ENCODE measurements around the gene KIF1A. TPM values are rescaled to one million over a fixed set of nuclear protein-coding genes. Genes with fewer than 3 reads are reported as not detected.

The KIF1A gene
- total and polyA plus RNA-seq, 3 experiments from 2014 or later = 1.6 to 1.8 TPM; not detected in 1

- Histone ChIP-seq H3K27ac (ENCODE audit: low read depth, low read length) (no peak overlapping the region), H3K4me1 (ENCODE audit: insufficient read depth, low read length) (no peaks in the 10 kb centered on the region), H3K4me3 (ENCODE audit: low read length) (no peak overlapping the region), H3K36me3 (ENCODE audit: insufficient read depth, low read length) (no peaks in the 10 kb centered on the region), H3K9me3 (ENCODE audit: low read length) (no peaks in the 10 kb centered on the region), H3K27me3 (ENCODE audit: insufficient read depth, low read length, poor library complexity, severe bottlenecking) (no peaks in the 10 kb centered on the region)
- H3K4me3 Mint-ChIP-seq = no peak overlapping the region
- DNase-seq = no peak
- H3K4me1 Mint-ChIP-seq = no peaks in the 10 kb centered on the region
- H3K27me3 Mint-ChIP-seq = peaks cover 0 to 4% of the 10 kb centered on the region in 2 donors
- H3K27ac Mint-ChIP-seq = no peak overlapping the region
- H3K9me3 Mint-ChIP-seq = no peaks in the 10 kb centered on the region
- no peaks in the 10 kb centered on the region for H3K36me3 Mint-ChIP-seq
- ChIA-PET CTCF (interaction anchor here (1.6 kb wide), 1 partner anchor 10 kb away, joined by 5 read pairs; no protein-coding TSS in a partner anchor), POLR2A (no interaction called here)
Measured at GRCh38 chr2:240745962-240746361, 74.1 kb downstream of the KIF1A start.

- Histone ChIP-seq H3K9me3 (ENCODE audit: low read length) (no peaks in the 10 kb centered on the region), H3K27me3 (ENCODE audit: insufficient read depth, low read length, poor library complexity, severe bottlenecking) (no peaks in the 10 kb centered on the region), H3K4me1 (ENCODE audit: insufficient read depth, low read length) (no peaks in the 10 kb centered on the region), H3K36me3 (ENCODE audit: insufficient read depth, low read length) (no peaks in the 10 kb centered on the region), H3K4me3 (ENCODE audit: low read length) (no peak overlapping the region), H3K27ac (ENCODE audit: low read depth, low read length) (no peak overlapping the region)
- DNase-seq = no peak
- Mint-ChIP-seq H3K27me3 (peaks cover 0 to 4% of the 10 kb centered on the region in 2 donors), H3K9me3 (no peaks in the 10 kb centered on the region), H3K4me1 (no peaks in the 10 kb centered on the region), H3K27ac (no peak overlapping the region), H3K4me3 (no peak overlapping the region), H3K36me3 (no peaks in the 10 kb centered on the region)
- ChIA-PET POLR2A (no interaction called here), CTCF (no interaction called here)
Measured at GRCh38 chr2:240745456-240745855, 74.6 kb downstream of the KIF1A start.

GRCh38 chr2:240742602-240743095, 77.4 kb downstream of the KIF1A start:
- Mint-ChIP-seq H3K27me3 (peaks cover 0 to 4% of the 10 kb centered on the region in 2 donors), H3K4me1 (peaks cover 2 to 12% (median 3%) of the 10 kb centered on the region in 3 donors), H3K4me3 (no peak overlapping the region), H3K36me3 (no peaks in the 10 kb centered on the region), H3K9me3 (no peaks in the 10 kb centered on the region), H3K27ac (no peak overlapping the region)
- DNase-seq = no peak
- Histone ChIP-seq H3K36me3 (ENCODE audit: insufficient read depth, low read length) (no peaks in the 10 kb centered on the region), H3K4me3 (ENCODE audit: low read length) (no peak overlapping the region), H3K27ac (ENCODE audit: low read depth, low read length) (no peak overlapping the region), H3K9me3 (ENCODE audit: low read length) (no peaks in the 10 kb centered on the region), H3K27me3 (ENCODE audit: insufficient read depth, low read length, poor library complexity, severe bottlenecking) (no peaks in the 10 kb centered on the region), H3K4me1 (ENCODE audit: insufficient read depth, low read length) (no peaks in the 10 kb centered on the region)
- POLR2A ChIA-PET = no interaction called here
- CTCF ChIA-PET = no interaction called here

- DNase-seq = no peak
- Mint-ChIP-seq H3K4me3 (no peak overlapping the region), H3K9me3 (no peaks in the 10 kb centered on the region), H3K36me3 (no peaks in the 10 kb centered on the region), H3K27ac (peak overlapping the region in 2 of 8 donors; percentile 66 to 75), H3K27me3 (peaks cover 0 to 5% of the 10 kb centered on the region in 2 donors), H3K4me1 (peaks cover 2 to 12% (median 3%) of the 10 kb centered on the region in 3 donors)
- Histone ChIP-seq H3K4me1 (ENCODE audit: insufficient read depth, low read length) (no peaks in the 10 kb centered on the region), H3K27ac (ENCODE audit: low read depth, low read length) (no peak overlapping the region), H3K9me3 (ENCODE audit: low read length) (no peaks in the 10 kb centered on the region), H3K4me3 (ENCODE audit: low read length) (no peak overlapping the region), H3K27me3 (ENCODE audit: insufficient read depth, low read length, poor library complexity, severe bottlenecking) (no peaks in the 10 kb centered on the region), H3K36me3 (ENCODE audit: insufficient read depth, low read length) (no peaks in the 10 kb centered on the region)
- ChIA-PET POLR2A (no interaction called here), CTCF (no interaction called here)
Measured at GRCh38 chr2:240741091-240741490, 78.9 kb downstream of the KIF1A start.

DNA sequence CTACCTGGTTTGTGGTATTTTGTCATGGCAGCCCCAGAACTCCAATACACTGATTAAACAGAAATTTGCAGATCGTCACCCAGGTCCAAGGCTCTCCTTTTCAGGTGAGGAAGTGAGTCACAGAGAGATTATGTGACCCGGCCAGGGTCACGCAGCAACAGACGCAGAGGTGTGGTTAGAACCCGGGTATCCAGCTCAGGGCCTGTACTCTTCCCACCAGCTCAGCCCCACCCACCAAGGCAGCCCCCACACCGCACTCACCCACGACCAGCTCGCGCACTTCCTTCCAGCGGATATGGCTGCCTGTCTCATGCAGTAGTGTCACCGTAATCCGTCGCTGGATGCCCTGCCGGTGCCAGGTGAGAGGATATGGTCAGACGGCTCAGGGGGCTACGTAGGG, 80.2 kb downstream of the KIF1A start:
- peaks cover 0 to 5% of the 10 kb centered on the region in 2 donors for H3K27me3 Mint-ChIP-seq
- peak overlapping the region; percentile 12 to 61 (median 46) for H3K4me3 Mint-ChIP-seq
- H3K27ac Mint-ChIP-seq = peak overlapping the region in 5 of 8 donors; percentile 26 to 92 (median 81)
- H3K9me3 ChIP-seq (ENCODE audit: low read length) = no peaks in the 10 kb centered on the region
- no peaks in the 10 kb centered on the region for H3K27me3 ChIP-seq (ENCODE audit: insufficient read depth, low read length, poor library complexity, severe bottlenecking)
- no peaks in the 10 kb centered on the region for H3K4me1 ChIP-seq (ENCODE audit: insufficient read depth, low read length)
- DNase-seq = peak; percentile 3 to 61 (median 30)
- H3K9me3 Mint-ChIP-seq = no peaks in the 10 kb centered on the region
- H3K27ac ChIP-seq (ENCODE audit: low read depth, low read length) = no peak overlapping the region
- H3K4me1 Mint-ChIP-seq = peaks cover 2 to 12% (median 3%) of the 10 kb centered on the region in 3 donors
- CTCF ChIA-PET = no interaction called here
- H3K36me3 Mint-ChIP-seq = no peaks in the 10 kb centered on the region
- POLR2A ChIA-PET = no interaction called here
- H3K4me3 ChIP-seq (ENCODE audit: low read length) = no peak overlapping the region
- H3K36me3 ChIP-seq (ENCODE audit: insufficient read depth, low read length) = no peaks in the 10 kb centered on the region

DNA sequence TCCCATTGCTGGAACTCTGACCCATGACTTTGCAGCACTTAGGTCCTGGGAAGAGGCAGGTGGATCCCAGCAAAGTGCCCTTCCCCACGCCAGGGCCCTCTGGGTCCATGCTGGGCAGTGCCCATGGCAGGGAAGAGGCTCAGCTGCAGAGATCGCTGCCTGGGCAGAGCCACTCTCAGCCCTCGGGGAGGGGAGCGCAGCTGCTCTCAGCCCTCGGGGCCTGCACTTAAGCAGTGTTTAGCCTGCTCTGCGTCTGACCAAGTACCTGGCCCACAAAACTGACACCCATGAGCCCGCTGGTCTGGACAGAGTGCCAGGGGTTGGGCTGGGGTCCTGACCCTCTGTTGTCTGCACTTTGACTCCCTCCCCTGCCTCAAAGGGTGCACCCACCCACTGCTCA, 82.1 kb downstream of the KIF1A start:
- peak overlapping the region in 1 of 8 donors; percentile 60 for H3K27ac Mint-ChIP-seq
- H3K4me3 Mint-ChIP-seq = no peak overlapping the region

DNA sequence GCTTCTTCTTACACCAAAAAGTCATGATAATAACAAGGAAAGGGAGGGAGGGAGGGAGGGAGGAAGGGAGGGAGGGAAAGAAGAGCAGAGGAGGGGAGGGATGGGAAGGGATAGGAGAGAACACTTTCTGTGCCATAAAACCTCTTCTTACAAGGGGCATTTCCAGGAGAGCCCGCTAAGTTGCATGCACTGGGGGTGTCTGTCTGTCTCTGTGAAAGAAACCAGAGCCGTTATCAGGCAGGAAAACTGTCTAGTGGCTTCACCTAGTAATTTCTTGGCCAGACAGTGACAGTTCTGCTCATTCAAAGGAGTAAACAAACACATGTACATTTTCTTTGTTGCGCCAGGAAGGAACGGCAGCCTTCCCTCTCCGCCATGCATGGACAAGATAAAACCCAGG, 82.5 kb downstream of the KIF1A start:
- Histone ChIP-seq H3K4me1 (ENCODE audit: insufficient read depth, low read length) (no peaks in the 10 kb centered on the region), H3K36me3 (ENCODE audit: insufficient read depth, low read length) (no peaks in the 10 kb centered on the region), H3K4me3 (ENCODE audit: low read length) (no peak overlapping the region), H3K27me3 (ENCODE audit: insufficient read depth, low read length, poor library complexity, severe bottlenecking) (no peaks in the 10 kb centered on the region), H3K9me3 (ENCODE audit: low read length) (no peaks in the 10 kb centered on the region), H3K27ac (ENCODE audit: low read depth, low read length) (no peak overlapping the region)
- peaks cover 2 to 12% (median 3%) of the 10 kb centered on the region in 3 donors for H3K4me1 Mint-ChIP-seq
- POLR2A ChIA-PET = no interaction called here
- no peaks in the 10 kb centered on the region for H3K36me3 Mint-ChIP-seq
- CTCF ChIA-PET = no interaction called here
- no peak overlapping the region for H3K4me3 Mint-ChIP-seq
- peak overlapping the region in 2 of 8 donors; percentile 73 to 89 for H3K27ac Mint-ChIP-seq
- peaks cover 0 to 3% of the 10 kb centered on the region in 2 donors for H3K27me3 Mint-ChIP-seq
- DNase-seq = no peak
- H3K9me3 Mint-ChIP-seq = no peaks in the 10 kb centered on the region

More for the DNA sequence above, 82.1 kb downstream of the KIF1A start:
- no peaks in the 10 kb centered on the region for H3K4me1 ChIP-seq (ENCODE audit: insufficient read depth, low read length)
- no peaks in the 10 kb centered on the region for H3K27me3 ChIP-seq (ENCODE audit: insufficient read depth, low read length, poor library complexity, severe bottlenecking)
- CTCF ChIA-PET = no interaction called here
- peaks cover 2 to 12% (median 3%) of the 10 kb centered on the region in 3 donors for H3K4me1 Mint-ChIP-seq
- peaks cover 0 to 3% of the 10 kb centered on the region in 2 donors for H3K27me3 Mint-ChIP-seq
- no peak overlapping the region for H3K4me3 ChIP-seq (ENCODE audit: low read length)
- POLR2A ChIA-PET = no interaction called here
- no peaks in the 10 kb centered on the region for H3K36me3 Mint-ChIP-seq
- no peak for DNase-seq
- H3K36me3 ChIP-seq (ENCODE audit: insufficient read depth, low read length) = no peaks in the 10 kb centered on the region
- H3K9me3 ChIP-seq (ENCODE audit: low read length) = no peaks in the 10 kb centered on the region
- H3K9me3 Mint-ChIP-seq = no peaks in the 10 kb centered on the region
- H3K27ac ChIP-seq (ENCODE audit: low read depth, low read length) = no peak overlapping the region

GRCh38 chr2:240736281-240737250, 83.5 kb downstream of the KIF1A start:
- Mint-ChIP-seq H3K36me3 (no peaks in the 10 kb centered on the region), H3K4me3 (no peak overlapping the region), H3K9me3 (no peaks in the 10 kb centered on the region), H3K27me3 (peaks cover 0 to 2% of the 10 kb centered on the region in 2 donors), H3K27ac (no peak overlapping the region), H3K4me1 (peaks cover 2 to 12% (median 3%) of the 10 kb centered on the region in 3 donors)
- ChIA-PET CTCF (no interaction called here), POLR2A (no interaction called here)
- Histone ChIP-seq H3K27ac (ENCODE audit: low read depth, low read length) (no peak overlapping the region), H3K9me3 (ENCODE audit: low read length) (no peaks in the 10 kb centered on the region), H3K36me3 (ENCODE audit: insufficient read depth, low read length) (no peaks in the 10 kb centered on the region), H3K27me3 (ENCODE audit: insufficient read depth, low read length, poor library complexity, severe bottlenecking) (no peaks in the 10 kb centered on the region), H3K4me3 (ENCODE audit: low read length) (no peak overlapping the region), H3K4me1 (ENCODE audit: insufficient read depth, low read length) (no peaks in the 10 kb centered on the region)
- DNase-seq = no peak
